Adipose tissue (tissue), 3 donors: ENCODE data around the gene EMC10. TPM values are rescaled to one million over a fixed set of nuclear protein-coding genes. Genes with fewer than 3 reads are reported as not detected.
"Not testable (repeated sequence)": the region's sequence is repeated elsewhere in the genome, so short reads cannot be mapped to it uniquely, and the experiment has no call there.

Source experiments
- H3K27ac ChIP-seq: one replicate; pipeline ENCODE4 v1.5.1; 2013; ENCODE audit warnings: low read depth, low read length
- WGBS, 3 donors: extraction: QIAGEN DNeasy Blood & Tissue Kit; methylation state at CpG; one replicate each; pipeline ENCODE4 v1.1.7; 2013; 5-methylcytosine and 5-hydroxymethylcytosine counted together
- polyA plus RNA-seq, 3 donors: library from polyadenylated mRNA; stranded (reverse); fragments of 200-250 nt; gene quantifications; one replicate each; pipeline ENCODE4 v1.2.3, GENCODE V29; 2013
- donor health status: healthy with polysubstance abuse.
- donor health status: Bipolar disorder and iron deficiency.
- donor health status: healthy.

The EMC10 gene
- polyA plus RNA-seq, 3 donors = 42.4 to 75.0 (median 69.1) TPM

DNA sequence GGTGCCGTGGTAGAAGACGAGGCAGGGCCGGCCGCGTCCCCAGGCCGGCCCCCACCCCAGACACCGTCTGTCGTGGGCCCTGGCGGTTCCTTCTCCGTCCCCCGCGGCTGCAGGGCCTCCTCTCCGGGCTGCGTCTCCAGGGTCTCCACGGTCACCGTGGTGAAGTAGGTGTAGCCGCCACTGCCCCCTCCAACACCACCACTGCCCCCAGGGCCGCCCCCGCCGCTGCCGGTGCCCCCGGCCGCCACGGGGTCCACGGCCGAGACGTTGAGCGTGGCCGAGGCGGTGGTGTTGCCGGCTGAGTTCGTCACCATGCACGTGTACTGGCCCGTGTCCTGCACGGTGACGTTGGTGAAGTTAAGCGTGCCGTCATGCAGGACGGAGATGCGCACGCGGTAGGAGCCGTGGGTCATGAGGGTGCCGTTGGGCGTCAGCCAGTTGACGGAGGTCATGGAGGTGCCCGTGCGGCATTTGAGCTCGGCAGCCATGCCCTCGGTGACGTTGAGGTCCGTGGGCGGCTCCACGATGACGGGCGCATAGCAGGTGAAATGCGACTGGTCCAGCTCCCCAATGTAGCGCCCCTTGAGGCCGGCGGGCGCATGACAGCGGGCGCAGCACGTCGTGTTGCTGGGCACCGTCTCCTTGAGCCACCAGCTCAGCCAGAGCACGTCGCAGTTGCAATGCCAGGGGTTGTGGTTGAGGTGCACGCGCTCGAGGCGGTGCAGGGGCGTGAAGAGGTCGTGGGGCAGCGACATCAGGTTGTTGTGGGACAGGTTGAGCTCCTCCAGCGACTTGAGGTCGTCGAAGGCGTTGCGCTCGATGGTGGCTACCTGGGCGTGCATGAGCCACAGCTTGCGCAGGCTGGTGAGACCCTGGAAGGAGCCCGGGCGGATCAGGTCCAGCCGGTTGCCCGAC is 42.0 kb downstream of the EMC10 start:
- 91 to 95% (median 95%) methylated on average over 83 to 87 of the region's 87 CpGs for WGBS, 3 donors
- H3K27ac ChIP-seq = no peak overlapping the region

- no peak overlapping the region for H3K27ac ChIP-seq
- WGBS, 3 donors = 93 to 97% (median 96%) methylated on average over 40 of the region's 40 CpGs
Observed at GRCh38 chr19:50519006-50519575, 42.8 kb downstream of the EMC10 start.

GRCh38 chr19:50520822-50521465 is 44.6 kb downstream of the EMC10 start:
- WGBS, 3 donors = 83 to 85% (median 84%) methylated on average over 17 of the region's 17 CpGs
- no peak overlapping the region for H3K27ac ChIP-seq

DNA sequence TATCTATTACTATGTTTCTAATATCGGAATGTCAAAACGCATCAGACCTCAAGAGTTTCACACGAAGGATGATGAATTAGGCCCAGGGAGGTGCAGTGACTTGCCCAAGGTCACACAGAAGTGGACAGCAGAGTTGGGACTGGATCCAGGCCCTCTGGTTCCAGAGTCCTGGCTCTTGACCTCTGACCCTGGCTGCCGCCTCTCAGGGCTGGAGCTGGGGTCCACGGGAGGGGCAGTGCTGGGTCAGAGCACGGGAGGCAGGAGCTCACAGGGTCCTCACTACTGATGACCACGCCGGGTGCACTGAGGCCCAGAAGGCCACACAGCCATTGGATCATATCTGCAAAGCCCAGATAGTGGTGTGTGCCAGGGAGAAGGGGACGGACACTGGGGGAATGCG is 46.6 kb downstream of the EMC10 start:
- WGBS, 3 donors = 76 to 90% (median 79%) methylated on average over 10 of the region's 10 CpGs
- H3K27ac ChIP-seq = no peak overlapping the region

- not testable (repeated sequence) for H3K27ac ChIP-seq
- WGBS, 3 donors = 89 to 93% (median 91%) methylated on average over 3 of the region's 3 CpGs
Observed at GRCh38 chr19:50528052-50528451, 51.7 kb downstream of the EMC10 start.

DNA sequence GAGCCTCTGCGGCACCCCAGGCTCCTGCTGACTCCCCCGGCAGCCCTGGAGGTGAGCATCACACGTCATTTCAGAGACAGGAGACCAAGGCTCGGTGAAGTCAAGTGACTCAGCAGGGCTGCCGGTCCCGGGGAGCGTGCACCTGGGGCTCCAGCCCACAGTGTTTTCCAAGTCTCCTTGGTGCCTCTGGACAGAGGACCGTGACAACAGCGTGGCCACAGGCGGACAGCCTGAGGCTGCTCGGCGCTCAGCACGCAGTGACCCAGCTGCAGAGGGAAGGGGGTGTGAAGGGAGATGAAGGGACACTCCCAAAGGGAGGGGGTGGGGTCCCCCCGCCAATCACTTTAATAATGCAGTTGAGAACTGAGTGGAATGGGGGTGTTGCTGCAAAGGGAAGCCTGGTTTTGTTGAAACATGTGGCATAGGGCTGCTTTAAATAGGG is 54.9 kb downstream of the EMC10 start:
- no peak overlapping the region for H3K27ac ChIP-seq
- 37 to 78% (median 67%) methylated on average over 14 of the region's 14 CpGs for WGBS, 3 donors

GRCh38 chr19:50532952-50533351 is 56.6 kb downstream of the EMC10 start:
- no peak overlapping the region for H3K27ac ChIP-seq
- 69 to 88% (median 88%) methylated on average over 4 of the region's 4 CpGs for WGBS, 3 donors

DNA sequence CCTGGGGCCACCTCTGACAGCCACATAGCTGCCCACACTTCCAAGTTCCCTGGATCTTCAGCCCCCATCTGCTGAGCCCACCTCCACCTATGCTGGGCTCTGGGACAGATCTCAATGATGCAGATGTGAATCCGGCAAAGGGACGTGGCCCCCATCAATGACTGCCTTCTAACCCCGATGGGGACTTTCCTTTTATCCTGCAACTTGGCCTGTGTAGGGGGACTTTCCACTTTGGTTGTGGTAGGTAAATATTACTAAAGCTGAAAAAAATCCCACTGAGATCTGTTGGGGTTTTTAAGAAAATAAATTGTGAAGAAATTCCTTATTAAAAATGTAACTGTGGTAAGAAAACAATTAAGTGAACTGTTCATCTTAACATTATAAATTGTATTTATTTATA is 58.2 kb downstream of the EMC10 start:
- 86 to 94% (median 90%) methylated on average over 3 of the region's 3 CpGs for WGBS, 3 donors
- no peak overlapping the region for H3K27ac ChIP-seq

DNA sequence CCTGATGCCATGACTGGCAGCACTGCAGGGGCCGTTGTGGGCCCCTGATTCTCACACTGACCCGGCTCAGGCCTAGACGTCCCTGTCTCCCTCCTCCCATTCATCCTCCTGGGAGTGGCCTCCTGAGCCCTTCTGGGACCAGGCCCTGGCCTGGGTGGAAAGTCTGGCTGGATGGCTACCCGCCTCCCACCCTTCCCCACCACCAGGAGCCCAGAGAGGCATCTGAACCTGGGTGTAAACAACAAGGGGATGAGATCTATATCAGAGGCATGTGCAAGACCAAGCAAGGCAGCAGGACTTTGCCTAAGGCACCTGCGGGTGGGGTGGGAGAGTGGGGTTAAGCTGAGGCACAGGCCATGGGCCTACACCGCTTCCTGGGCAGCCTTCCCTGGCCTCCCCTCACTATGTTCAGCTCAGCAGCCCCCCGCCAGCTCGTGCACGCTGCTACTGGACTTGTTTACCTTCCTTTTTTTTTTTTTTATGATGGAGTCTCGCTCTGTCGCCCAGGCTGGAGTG is 59.4 kb downstream of the EMC10 start:
- H3K27ac ChIP-seq = no peak overlapping the region
- 65 to 78% (median 71%) methylated on average over 11 of the region's 11 CpGs for WGBS, 3 donors

DNA sequence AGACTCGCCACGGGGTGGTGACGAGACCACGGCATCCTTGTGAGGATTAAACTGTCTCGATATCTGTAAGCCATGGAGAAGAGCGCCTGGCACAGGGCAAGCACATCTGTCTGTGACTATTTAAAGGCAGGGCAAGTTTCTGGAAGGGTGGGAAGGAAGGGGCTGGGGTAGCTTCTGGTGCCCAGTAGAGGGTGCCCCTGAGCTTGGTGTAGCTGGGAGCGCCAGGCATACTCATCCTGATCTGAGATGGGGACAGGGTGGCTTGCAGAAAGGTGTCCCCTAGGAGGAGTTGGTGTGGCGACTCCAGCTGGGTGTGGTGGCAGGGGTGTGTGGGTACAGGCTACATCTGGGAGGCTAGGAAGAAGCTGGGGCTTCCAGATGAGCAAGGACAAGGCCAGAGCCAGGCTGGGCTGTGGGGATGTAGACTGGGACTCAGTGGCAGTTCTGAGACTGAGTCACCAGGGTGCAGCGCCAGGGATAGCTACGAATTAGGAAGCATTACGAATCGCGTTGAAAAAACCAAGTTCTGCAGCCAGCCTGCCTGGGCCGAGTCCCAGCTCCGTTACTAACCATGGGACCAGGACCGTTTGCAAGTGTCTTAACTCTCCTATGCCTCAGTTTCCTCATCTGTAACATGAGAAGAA is 60.5 kb downstream of the EMC10 start:
- no peak overlapping the region for H3K27ac ChIP-seq
- 86 to 91% (median 89%) methylated on average over 16 of the region's 16 CpGs for WGBS, 3 donors

DNA sequence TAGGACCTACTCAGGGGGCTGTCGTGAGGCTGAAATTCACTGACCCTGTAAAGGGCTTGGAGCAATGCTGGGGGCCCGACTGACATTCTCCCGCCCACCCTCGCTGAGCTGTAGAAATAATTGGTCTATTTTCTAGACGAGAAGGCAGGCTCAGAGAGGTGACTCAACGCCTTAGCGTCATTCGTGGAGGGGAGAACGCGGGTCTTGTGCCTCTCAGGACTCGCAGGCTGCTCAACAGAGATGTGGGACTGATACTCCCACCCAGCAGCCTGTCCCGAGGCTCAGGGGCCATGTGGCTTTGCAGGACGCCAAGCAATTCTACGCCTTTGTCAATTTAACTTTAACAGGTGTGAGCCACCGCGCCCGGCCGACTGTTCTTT is 61.0 kb downstream of the EMC10 start:
- WGBS, 3 donors = 70 to 83% (median 76%) methylated on average over 18 of the region's 18 CpGs
- no peak overlapping the region for H3K27ac ChIP-seq

- no peak overlapping the region for H3K27ac ChIP-seq
- 15 to 21% (median 19%) methylated on average over 14 to 15 of the region's 15 CpGs for WGBS, 3 donors
Observed at GRCh38 chr19:50537769-50538230, 61.5 kb downstream of the EMC10 start.

Other genes with a start within 250 kb of the EMC10 start
- gene KCNC3, start 147.1 kb upstream of the EMC10 start, polyA plus RNA-seq = 1 to 10 TPM in 1 of 3 donors, under 1 TPM in 2; 0.51 to 1.4 (median 0.67) TPM
- gene NAPSA, start 110.9 kb upstream of the EMC10 start, polyA plus RNA-seq = 1 to 10 TPM in 2 of 3 donors, under 1 TPM in 1; 0.28 to 2.1 (median 1.4) TPM
- 10 to 100 TPM; 37.0 to 87.1 (median 79.2) TPM for gene NR1H2, start 100.0 kb upstream of the EMC10 start, polyA plus RNA-seq
- 10 to 100 TPM; 12.1 to 23.8 (median 13.5) TPM for gene POLD1, start 92.2 kb upstream of the EMC10 start, polyA plus RNA-seq
- gene SPIB, start 57.6 kb upstream of the EMC10 start, polyA plus RNA-seq = 1 to 10 TPM in 1 of 3 donors, under 1 TPM in 2; 0.34 to 1.4 (median 0.46) TPM
- gene MYBPC2, start 43.6 kb upstream of the EMC10 start, polyA plus RNA-seq = under 1 TPM; 0.06 to 0.34 (median 0.15) TPM
- gene GARIN5A, start 341 bp downstream of the EMC10 start, polyA plus RNA-seq = 1 to 10 TPM in 2 of 3 donors, under 1 TPM in 1; 0.68 to 2.7 (median 1.8) TPM
- 10 to 100 TPM; 34.9 to 61.6 (median 56.8) TPM for gene JOSD2, start 34.7 kb downstream of the EMC10 start, polyA plus RNA-seq
- gene ASPDH, start 37.4 kb downstream of the EMC10 start, polyA plus RNA-seq = under 1 TPM in 1 of 3 donors, not detected in 2; 0.36 TPM
- gene LRRC4B, start 91.9 kb downstream of the EMC10 start, polyA plus RNA-seq = 1 to 10 TPM in 2 of 3 donors, under 1 TPM in 1; 0.52 to 3.0 (median 1.6) TPM
- under 1 TPM; 0.07 to 0.24 (median 0.11) TPM for gene SYT3, start 163.4 kb downstream of the EMC10 start, polyA plus RNA-seq
- gene C19orf81, start 172.9 kb downstream of the EMC10 start, polyA plus RNA-seq = 1 to 10 TPM in 1 of 3 donors, not detected in 2; 1.5 TPM
- 1 to 10 TPM in 1 of 3 donors, under 1 TPM in 2; 0.02 to 1.1 (median 0.33) TPM for gene SHANK1, start 243.3 kb downstream of the EMC10 start, polyA plus RNA-seq
- gene CLEC11A, start 246.9 kb downstream of the EMC10 start, polyA plus RNA-seq = 10 to 100 TPM in 1 of 3 donors, 1 to 10 TPM in 2; 4.8 to 11.4 (median 5.3) TPM